Measurements from ENCODE around the gene SECISBP2L. TPM values are rescaled to one million over a fixed set of nuclear protein-coding genes. Genes with fewer than 3 reads are reported as not detected.

SECISBP2L gene
- total RNA-seq, 2 donors from 2014 or later = 23.9 to 32.0 TPM

DNA sequence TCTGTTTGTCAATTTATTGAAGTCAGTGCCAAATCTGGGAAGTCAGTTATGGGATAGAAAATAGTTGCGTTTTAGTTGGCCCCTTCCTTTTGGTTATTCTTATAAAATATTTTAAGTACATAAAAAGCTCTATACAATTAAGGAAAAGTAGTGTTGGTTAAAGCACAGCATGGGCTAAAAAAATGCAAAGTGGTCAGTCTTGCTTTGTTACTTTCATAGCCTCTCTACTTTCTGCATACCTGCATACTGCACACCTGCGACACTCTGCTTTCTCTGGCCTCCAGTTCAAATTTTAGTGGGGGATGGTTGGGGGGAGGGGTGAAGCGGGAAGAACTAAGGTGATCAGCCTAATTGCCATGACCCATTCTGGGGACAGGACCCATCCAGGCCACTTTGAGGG is 60.7 kb downstream of the SECISBP2L start:
- H3K9me3 ChIP-seq = no peaks in the 10 kb centered on the region
- WGBS, 2 donors = 59 to 66% methylated on average over 3 of the region's 3 CpGs
- no peak overlapping the region for H3K27ac ChIP-seq
- peaks cover 0 to 3% of the 10 kb centered on the region in 2 donors for H3K36me3 ChIP-seq (replicated peaks in 1 of 2; ENCODE audit: insufficient read depth in 1 of 2, low read depth in 2 of 2)
- TF ChIP-seq, protein P1, sequence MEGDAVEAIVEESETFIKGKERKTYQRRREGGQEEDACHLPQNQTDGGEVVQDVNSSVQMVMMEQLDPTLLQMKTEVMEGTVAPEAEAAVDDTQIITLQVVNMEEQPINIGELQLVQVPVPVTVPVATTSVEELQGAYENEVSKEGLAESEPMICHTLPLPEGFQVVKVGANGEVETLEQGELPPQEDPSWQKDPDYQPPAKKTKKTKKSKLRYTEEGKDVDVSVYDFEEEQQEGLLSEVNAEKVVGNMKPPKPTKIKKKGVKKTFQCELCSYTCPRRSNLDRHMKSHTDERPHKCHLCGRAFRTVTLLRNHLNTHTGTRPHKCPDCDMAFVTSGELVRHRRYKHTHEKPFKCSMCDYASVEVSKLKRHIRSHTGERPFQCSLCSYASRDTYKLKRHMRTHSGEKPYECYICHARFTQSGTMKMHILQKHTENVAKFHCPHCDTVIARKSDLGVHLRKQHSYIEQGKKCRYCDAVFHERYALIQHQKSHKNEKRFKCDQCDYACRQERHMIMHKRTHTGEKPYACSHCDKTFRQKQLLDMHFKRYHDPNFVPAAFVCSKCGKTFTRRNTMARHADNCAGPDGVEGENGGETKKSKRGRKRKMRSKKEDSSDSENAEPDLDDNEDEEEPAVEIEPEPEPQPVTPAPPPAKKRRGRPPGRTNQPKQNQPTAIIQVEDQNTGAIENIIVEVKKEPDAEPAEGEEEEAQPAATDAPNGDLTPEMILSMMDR (IDR thresholded peaks at IDR 0.05) = no peak
- no peak for TF ChIP-seq POLR2A (IDR thresholded peaks at IDR 0.05)
- ATAC-seq = no peak
- H3K4me1 ChIP-seq = no peaks in the 10 kb centered on the region
- DNase-seq = no peak
- intact Hi-C loops (cut with DNase I) = no loop called here
- no peak overlapping the region for H3K4me3 ChIP-seq
- no peaks in the 10 kb centered on the region for H3K27me3 ChIP-seq

DNA sequence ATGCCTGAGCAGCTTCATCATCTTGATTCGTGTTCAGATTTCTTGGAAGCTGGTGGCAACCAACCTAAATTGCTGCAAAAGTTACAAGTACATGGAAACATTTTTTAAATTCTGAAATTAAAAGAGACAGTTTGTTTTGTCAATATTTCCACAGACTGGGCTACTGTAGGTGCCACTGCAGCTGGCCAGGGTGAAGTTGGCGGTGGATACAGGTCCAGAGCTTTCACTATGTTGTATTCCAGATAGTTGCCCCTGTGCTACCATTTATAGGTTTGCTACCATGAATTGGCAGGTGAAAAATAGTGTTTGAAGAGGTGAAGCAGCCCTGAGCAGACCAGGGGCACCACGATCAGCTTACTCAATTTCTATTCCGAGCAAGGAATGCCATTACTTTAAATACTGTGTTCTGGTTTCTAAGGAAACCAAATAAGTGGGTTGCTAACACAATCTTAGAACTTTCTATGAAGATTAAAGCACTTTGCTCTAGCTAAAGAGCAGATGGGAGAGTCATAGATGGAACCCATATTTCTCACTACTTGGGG is 61.4 kb downstream of the SECISBP2L start:
- intact Hi-C loops (cut with DNase I) = no loop called here
- no peaks in the 10 kb centered on the region for H3K9me3 ChIP-seq
- no peaks in the 10 kb centered on the region for H3K36me3 ChIP-seq (replicated peaks in 1 of 2; ENCODE audit: insufficient read depth in 1 of 2, low read depth in 2 of 2)
- no peak for DNase-seq
- no peak for ATAC-seq
- H3K4me1 ChIP-seq = no peaks in the 10 kb centered on the region
- 59 to 70% methylated on average over 4 of the region's 4 CpGs for WGBS, 2 donors
- no peak overlapping the region for H3K4me3 ChIP-seq
- TF ChIP-seq, protein P1 (IDR thresholded peaks at IDR 0.05) = no peak
- TF ChIP-seq POLR2A (IDR thresholded peaks at IDR 0.05) = no peak
- H3K27ac ChIP-seq = no peak overlapping the region
- H3K27me3 ChIP-seq = no peaks in the 10 kb centered on the region

DNA sequence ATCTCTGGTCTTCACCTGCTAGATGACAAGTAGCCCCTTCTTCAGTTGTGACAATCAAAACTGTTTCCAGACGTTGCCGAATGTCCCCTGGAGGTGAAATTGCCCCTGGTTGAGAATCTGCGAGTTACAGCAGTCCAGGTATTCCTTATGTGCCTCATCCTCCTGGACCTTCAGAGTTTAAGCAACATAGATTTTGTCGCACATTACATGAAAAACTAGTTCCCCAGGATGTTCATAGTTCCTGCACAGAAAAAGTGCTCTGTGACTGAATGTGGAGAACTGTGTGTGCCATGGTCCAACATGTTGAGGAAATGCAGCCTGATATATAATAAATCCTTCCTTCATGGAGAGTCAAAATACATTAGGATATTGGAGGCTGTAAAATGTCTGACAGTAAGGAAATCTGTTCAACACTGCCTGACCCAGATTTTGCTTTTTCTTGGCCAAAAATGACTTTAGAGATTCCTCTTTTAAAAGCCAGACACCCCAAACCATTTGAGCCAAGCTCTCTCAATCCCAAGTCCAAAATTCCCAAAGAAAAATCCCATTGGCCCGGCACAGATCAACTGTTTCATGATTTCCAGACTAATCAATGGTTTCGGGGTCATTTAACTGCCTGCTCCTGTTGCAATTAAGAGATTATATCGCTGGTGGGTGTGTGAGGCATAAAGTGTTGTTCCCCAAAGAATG is 62.1 kb downstream of the SECISBP2L start:
- ATAC-seq (no peak), DNase-seq (no peak)
- TF ChIP-seq, protein P1 (IDR thresholded peaks at IDR 0.05) = no peak
- no peak overlapping the region for H3K4me3 ChIP-seq
- H3K4me1 ChIP-seq = no peaks in the 10 kb centered on the region
- H3K36me3 ChIP-seq (replicated peaks in 1 of 2; ENCODE audit: insufficient read depth in 1 of 2, low read depth in 2 of 2) = no peaks in the 10 kb centered on the region
- H3K27me3 ChIP-seq = no peaks in the 10 kb centered on the region
- no peaks in the 10 kb centered on the region for H3K9me3 ChIP-seq
- intact Hi-C loops (cut with DNase I) = no loop called here
- no peak overlapping the region for H3K27ac ChIP-seq
- 50 to 57% methylated on average over 7 of the region's 7 CpGs for WGBS, 2 donors

DNA sequence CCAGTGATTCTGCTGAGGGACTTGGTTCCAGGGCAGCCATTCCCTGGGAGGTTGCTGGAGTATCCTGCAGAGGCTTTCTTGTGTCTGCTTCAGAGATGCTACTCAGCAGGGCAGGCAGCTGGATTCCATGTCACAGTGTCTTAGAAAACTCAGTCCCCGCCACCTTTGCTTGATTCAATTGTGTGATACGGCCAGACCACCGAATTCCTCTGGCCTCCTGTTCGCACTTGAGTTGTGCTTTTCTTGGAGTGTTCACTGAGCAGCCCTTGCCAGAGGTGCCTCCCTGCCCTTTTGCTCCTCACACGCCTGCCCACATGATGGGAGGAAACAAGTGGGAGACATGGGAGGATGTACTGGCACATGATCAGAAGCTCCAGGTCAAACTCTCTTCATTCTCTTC is 62.9 kb downstream of the SECISBP2L start:
- Histone ChIP-seq H3K4me1 (no peaks in the 10 kb centered on the region), H3K27ac (no peak overlapping the region), H3K36me3 (replicated peaks in 1 of 2; ENCODE audit: insufficient read depth in 1 of 2, low read depth in 2 of 2) (no peaks in the 10 kb centered on the region), H3K27me3 (no peaks in the 10 kb centered on the region), H3K4me3 (no peak overlapping the region), H3K9me3 (no peaks in the 10 kb centered on the region)
- ATAC-seq = no peak
- TF ChIP-seq, protein P1 (IDR thresholded peaks at IDR 0.05) = no peak
- no peak for TF ChIP-seq POLR2A (IDR thresholded peaks at IDR 0.05)
- intact Hi-C loops (cut with DNase I) = no loop called here
- 80 to 86% methylated on average over 5 of the region's 5 CpGs for WGBS, 2 donors
- DNase-seq = no peak

DNA sequence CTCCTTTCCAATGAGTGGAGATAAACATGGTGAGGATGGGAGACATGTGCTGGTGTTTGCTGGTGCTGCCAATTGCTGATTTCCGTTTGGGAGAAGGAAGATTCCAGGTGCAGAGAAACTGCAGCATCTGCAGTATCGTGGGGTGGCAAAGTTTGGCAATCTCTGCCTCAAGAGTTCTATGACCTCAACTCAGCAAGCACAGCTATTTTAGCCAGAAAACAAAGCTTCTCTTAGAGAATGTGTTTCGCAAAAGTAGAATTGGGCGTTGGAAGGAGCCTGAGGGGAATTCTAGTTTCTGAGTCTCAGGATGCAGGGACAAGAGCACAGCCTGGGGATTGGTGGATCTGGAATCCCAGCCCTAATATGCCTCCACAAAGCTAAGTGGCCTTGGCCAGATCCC is 64.3 kb downstream of the SECISBP2L start:
- no peaks in the 10 kb centered on the region for H3K9me3 ChIP-seq
- H3K36me3 ChIP-seq (replicated peaks in 1 of 2; ENCODE audit: insufficient read depth in 1 of 2, low read depth in 2 of 2) = no peaks in the 10 kb centered on the region
- ATAC-seq (no peak), DNase-seq (no peak)
- H3K4me3 ChIP-seq = no peak overlapping the region
- 55 to 62% methylated on average over 4 of the region's 4 CpGs for WGBS, 2 donors
- intact Hi-C loops (cut with DNase I) = no loop called here
- H3K27me3 ChIP-seq = no peaks in the 10 kb centered on the region
- no peak for TF ChIP-seq POLR2A (IDR thresholded peaks at IDR 0.05)
- TF ChIP-seq, protein P1 (IDR thresholded peaks at IDR 0.05) = no peak
- H3K27ac ChIP-seq = no peak overlapping the region
- no peaks in the 10 kb centered on the region for H3K4me1 ChIP-seq
